CD4-positive, alpha-beta T cell (primary cell): ENCODE results near the gene NFRKB. TPM values are rescaled to one million over a fixed set of nuclear protein-coding genes. Genes with fewer than 3 reads are reported as not detected.

Source experiments
- ATAC-seq: fragments of 200-7000 bp; cut with Tn5 transposase; one replicate; pipeline ENCODE4 v1.10.0; 2022; ENCODE audit warnings: mild to moderate bottlenecking; ENCODE audit not compliant: poor library complexity
- CTCF ChIA-PET: fragments of 350-600 bp; sonication (Branson Sonifier 250); formaldehyde crosslinking; loops from one replicate; lab custom pipeline; 2021; ENCODE audit warnings: antibody characterized with exemption, inconsistent platforms; lab: Charles Lee
- POLR2A ChIA-PET: fragments of 350-600 bp; sonication (Branson Sonifier 250); formaldehyde crosslinking; loops from one replicate; lab custom pipeline; 2021; ENCODE audit warnings: antibody characterized with exemption, inconsistent platforms; lab: Charles Lee
- DNase-seq, 14 experiments: peaks; one replicate each; pipeline ENCODE4 v3.0.0-alpha.2; 2013 to 2020; ENCODE audit warnings: mixed read lengths in 2 of 14
- H3K27ac ChIP-seq, 2 donors: one replicate each; pipeline versions ENCODE4 v1.5.1 to v1.7.0; 2013; ENCODE audit warnings: low read length in 2 of 2, low read depth in 1 of 2, mild to moderate bottlenecking in 1 of 2
- H3K27me3 ChIP-seq, 2 experiments: 1 replicate in 1 of 2; 2 replicates in 1 of 2; pipeline versions ENCODE4 v1.6.1 to v1.7.0; 2013; ENCODE audit warnings: low read length in 2 of 2, control low read depth in 1 of 2, mild to moderate bottlenecking in 1 of 2, moderate library complexity in 1 of 2; ENCODE audit not compliant: insufficient read depth in 2 of 2, control insufficient read depth in 1 of 2
- H3K36me3 ChIP-seq: one replicate; pipeline ENCODE4 v1.6.1; 2013; ENCODE audit warnings: low read length, control low read depth; ENCODE audit not compliant: insufficient read depth
- H3K4me1 ChIP-seq: one replicate; pipeline ENCODE4 v1.6.1; 2013; ENCODE audit warnings: low read length, control low read depth; ENCODE audit not compliant: insufficient read depth
- H3K4me3 ChIP-seq: one replicate; pipeline ENCODE4 v1.5.1; 2013; ENCODE audit warnings: mild to moderate bottlenecking, low read length, moderate library complexity
- H3K9me3 ChIP-seq, 2 experiments: 1 replicate in 1 of 2; 2 replicates in 1 of 2; pipeline versions ENCODE4 v1.6.1 to v1.7.0; 2013; ENCODE audit warnings: low read length in 2 of 2, mild to moderate bottlenecking in 2 of 2, control low read depth in 1 of 2, moderate library complexity in 1 of 2; ENCODE audit not compliant: control insufficient read depth in 1 of 2, insufficient read depth in 1 of 2
- H3K27ac Mint-ChIP-seq: one replicate; pipeline ENCODE4 v1.8.0; 2020; ENCODE audit warnings: mixed read lengths
- H3K27me3 Mint-ChIP-seq: one replicate; pipeline ENCODE4 v1.8.0; 2021; ENCODE audit warnings: mixed read lengths
- H3K36me3 Mint-ChIP-seq: one replicate; pipeline ENCODE4 v1.8.0; 2021; ENCODE audit warnings: low read depth, mixed read lengths
- H3K4me1 Mint-ChIP-seq: one replicate; pipeline ENCODE4 v1.8.0; 2021; ENCODE audit warnings: low read depth, mixed read lengths
- H3K4me3 Mint-ChIP-seq: one replicate; pipeline ENCODE4 v1.8.0; 2020; ENCODE audit warnings: mild to moderate bottlenecking, mixed read lengths
- H3K9me3 Mint-ChIP-seq: one replicate; pipeline ENCODE4 v1.8.0; 2020; ENCODE audit warnings: mixed read lengths
- CTCF ChIP-seq: fragments of 200-600 bp; IDR thresholded peaks from one replicate; pipeline ENCODE4 v1.8.0; 2022; ENCODE audit warnings: antibody characterized with exemption, mild to moderate bottlenecking
- intact Hi-C, 2 experiments: fragments of 100-400 bp; cut with DNase I in 1 of 2; cut with micrococcal nuclease in 1 of 2; formaldehyde crosslinking; loops; one replicate each; pipeline versions ENCODE4 v1.15.1 to v1.9.0; 2023 to 2025; cut with DNase I, micrococcal nuclease
- total RNA-seq, 174 experiments: library from RNA in 2 of 174; stranded (reverse) in 2 of 174; gene quantifications; one replicate each; pipeline ENCODE4 v1.2.3 and lab custom pipeline; 2021 to 2026

NFRKB gene
- total RNA-seq, 2 experiments from 2014 or later: 61.7 to 64.5 TPM

GRCh38 chr11:129918361-129918760, 23.0 kb upstream of the NFRKB start:
- intact Hi-C loops: no loop called here
- Mint-ChIP-seq H3K4me3 (no peak overlapping the region), H3K27ac (no peak overlapping the region), H3K4me1 (peaks cover 3% of the 10 kb centered on the region), H3K27me3 (no peaks in the 10 kb centered on the region), H3K9me3 (no peaks in the 10 kb centered on the region), H3K36me3 (peaks cover 57% of the 10 kb centered on the region)
- TF ChIP-seq CTCF: no peak
- Histone ChIP-seq H3K27ac (no peak overlapping the region), H3K4me1 (peaks cover 4% of the 10 kb centered on the region), H3K36me3 (peaks cover 38% of the 10 kb centered on the region), H3K9me3 (no peaks in the 10 kb centered on the region), H3K4me3 (no peak overlapping the region), H3K27me3 (no peaks in the 10 kb centered on the region)
- no peak for DNase-seq
- ATAC-seq: no peak
- ChIA-PET POLR2A (no interaction called here), CTCF (no interaction called here)

GRCh38 chr11:129917231-129917630, 21.9 kb upstream of the NFRKB start:
- TF ChIP-seq CTCF: no peak
- Mint-ChIP-seq H3K27me3 (no peaks in the 10 kb centered on the region), H3K9me3 (no peaks in the 10 kb centered on the region), H3K27ac (no peak overlapping the region), H3K36me3 (peaks cover 59% of the 10 kb centered on the region), H3K4me1 (no peaks in the 10 kb centered on the region), H3K4me3 (no peak overlapping the region)
- Histone ChIP-seq H3K27me3 (no peaks in the 10 kb centered on the region), H3K36me3 (peaks cover 38% of the 10 kb centered on the region), H3K9me3 (no peaks in the 10 kb centered on the region), H3K4me3 (no peak overlapping the region), H3K4me1 (no peaks in the 10 kb centered on the region), H3K27ac (no peak overlapping the region)
- ATAC-seq: no peak
- ChIA-PET CTCF (no interaction called here), POLR2A (no interaction called here)
- intact Hi-C loops: no loop called here
- DNase-seq: no peak

- H3K9me3 Mint-ChIP-seq: no peaks in the 10 kb centered on the region
- H3K27ac Mint-ChIP-seq: no peak overlapping the region
- intact Hi-C loops: no loop called here
- CTCF ChIA-PET: no interaction called here
- Histone ChIP-seq H3K36me3 (peaks cover 37% of the 10 kb centered on the region), H3K4me1 (no peaks in the 10 kb centered on the region), H3K27me3 (no peaks in the 10 kb centered on the region), H3K27ac (no peak overlapping the region), H3K4me3 (no peak overlapping the region), H3K9me3 (no peaks in the 10 kb centered on the region)
- TF ChIP-seq CTCF: no peak
- peaks cover 6% of the 10 kb centered on the region for H3K4me1 Mint-ChIP-seq
- POLR2A ChIA-PET: no interaction called here
- no peaks in the 10 kb centered on the region for H3K27me3 Mint-ChIP-seq
- no peak for ATAC-seq
- DNase-seq: no peak
- no peak overlapping the region for H3K4me3 Mint-ChIP-seq
- peaks cover 65% of the 10 kb centered on the region for H3K36me3 Mint-ChIP-seq
Measured at GRCh38 chr11:129911298-129911697, 15.9 kb upstream of the NFRKB start.
